ENCODE measurements around the gene CPLANE1. TPM values are rescaled to one million over a fixed set of nuclear protein-coding genes. Genes with fewer than 3 reads are reported as not detected.
"Not testable (repeated sequence)": the region's sequence is repeated elsewhere in the genome, so short reads cannot be mapped to it uniquely, and the experiment has no call there.

CPLANE1 gene
- total RNA-seq, 2 donors from 2014 or later = 9.4 to 12.1 TPM

DNA sequence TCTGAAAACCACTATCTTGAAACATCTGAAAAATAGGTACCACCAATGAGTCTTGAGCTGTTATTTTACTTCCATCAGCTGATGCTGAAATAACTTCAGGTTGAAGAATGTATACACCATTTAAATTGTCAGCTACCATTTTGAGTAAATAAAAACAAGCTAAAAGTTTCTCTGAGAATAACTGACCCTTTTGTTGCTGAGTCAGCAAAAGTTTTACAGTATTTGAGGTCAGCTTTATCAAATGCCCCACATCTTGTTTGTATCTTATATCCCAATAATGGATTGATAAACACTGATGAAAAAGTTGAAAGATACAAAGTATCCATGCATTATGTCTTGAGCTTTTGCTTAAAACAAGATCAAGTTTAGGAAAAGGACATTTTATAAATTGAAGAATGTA, 22.8 kb downstream of the CPLANE1 start:
- no peak for ATAC-seq

GRCh38 chr5:37222181-37222580, 27.0 kb downstream of the CPLANE1 start:
- DNase-seq (ENCODE audit: low spot score) (no peak), ATAC-seq (no peak)
- Mint-ChIP-seq H3K27ac (no peak overlapping the region), H3K36me3 (peaks cover 7% of the 10 kb centered on the region), H3K9me3 (no peaks in the 10 kb centered on the region), H3K27me3 (no peaks in the 10 kb centered on the region), H3K4me1 (ENCODE audit: low read depth in 2 of 2) (peaks cover 0 to 2% of the 10 kb centered on the region in 2 donors), H3K4me3 (no peak overlapping the region)

More for the DNA sequence above, 22.8 kb downstream of the CPLANE1 start:
- Mint-ChIP-seq H3K27ac (no peak overlapping the region), H3K4me3 (no peak overlapping the region), H3K9me3 (no peaks in the 10 kb centered on the region), H3K27me3 (no peaks in the 10 kb centered on the region), H3K4me1 (ENCODE audit: low read depth in 2 of 2) (peaks cover 0 to 2% of the 10 kb centered on the region in 2 donors), H3K36me3 (peaks cover 7% of the 10 kb centered on the region)
- DNase-seq (ENCODE audit: low spot score) = no peak

DNA sequence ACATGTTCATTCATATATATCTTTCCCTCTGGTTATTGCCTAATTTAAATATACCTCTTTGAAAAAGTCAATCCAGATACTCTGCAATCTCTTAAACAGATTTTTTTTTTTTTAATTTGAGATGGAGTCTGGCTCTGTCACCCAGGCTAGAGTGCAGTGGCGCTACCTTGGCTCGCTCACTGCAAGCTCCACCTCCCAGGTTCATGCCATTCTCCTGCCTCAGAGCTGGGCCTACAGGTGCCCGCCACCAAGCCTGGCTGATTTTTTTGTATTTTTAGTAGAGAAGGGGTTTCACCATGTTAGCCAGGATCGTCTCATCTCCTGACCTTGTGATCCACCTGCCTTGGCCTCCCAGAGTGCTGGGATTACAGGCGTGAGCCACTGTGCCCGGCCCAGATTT, 28.8 kb downstream of the CPLANE1 start:
- ATAC-seq; H3K27ac Mint-ChIP-seq; H3K27me3 Mint-ChIP-seq; H3K36me3 Mint-ChIP-seq; H3K4me3 Mint-ChIP-seq; H3K9me3 Mint-ChIP-seq; H3K4me1 Mint-ChIP-seq (ENCODE audit: low read depth in 2 of 2); DNase-seq (ENCODE audit: low spot score): not testable (repeated sequence)

DNA sequence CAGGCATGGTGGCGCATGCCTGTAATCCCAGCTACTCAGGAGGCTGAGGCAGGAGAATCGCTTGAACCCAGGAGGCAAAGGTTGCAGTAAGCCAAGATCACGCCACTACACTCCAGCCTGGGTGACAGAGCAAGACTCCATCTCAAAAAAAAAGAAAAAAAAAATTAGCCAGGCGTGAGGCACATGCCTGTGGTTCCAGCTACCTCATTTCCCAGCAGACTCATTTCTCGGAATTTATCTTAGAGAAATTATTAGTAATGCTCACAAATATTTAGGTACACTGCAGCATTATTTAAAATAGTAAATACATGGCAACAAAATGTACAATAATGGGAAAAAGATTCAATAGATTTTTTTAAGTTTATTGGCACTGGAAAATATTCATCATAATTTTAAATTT, 29.8 kb downstream of the CPLANE1 start:
- not testable (repeated sequence) for H3K4me3 Mint-ChIP-seq; H3K4me1 Mint-ChIP-seq (ENCODE audit: low read depth in 2 of 2); ATAC-seq; H3K27me3 Mint-ChIP-seq; DNase-seq (ENCODE audit: low spot score); H3K36me3 Mint-ChIP-seq; H3K27ac Mint-ChIP-seq; H3K9me3 Mint-ChIP-seq

- ATAC-seq = no peak
- no peaks in the 10 kb centered on the region for H3K27me3 Mint-ChIP-seq
- no peak for DNase-seq (ENCODE audit: low spot score)
- H3K36me3 Mint-ChIP-seq = peaks cover 1% of the 10 kb centered on the region
- H3K4me3 Mint-ChIP-seq = no peak overlapping the region
- no peak overlapping the region for H3K27ac Mint-ChIP-seq
- H3K4me1 Mint-ChIP-seq (ENCODE audit: low read depth in 2 of 2) = peaks cover 3 to 6% of the 10 kb centered on the region in 2 donors
- H3K9me3 Mint-ChIP-seq = no peaks in the 10 kb centered on the region
Observed at GRCh38 chr5:37217976-37218375, 31.2 kb downstream of the CPLANE1 start.

- peaks cover 16% of the 10 kb centered on the region for H3K36me3 Mint-ChIP-seq
- peak overlapping the region; percentile 12 for H3K4me3 Mint-ChIP-seq
- no peaks in the 10 kb centered on the region for H3K9me3 Mint-ChIP-seq
- peaks cover 5 to 6% of the 10 kb centered on the region in 2 donors for H3K4me1 Mint-ChIP-seq (ENCODE audit: low read depth in 2 of 2)
- DNase-seq (ENCODE audit: low spot score) = no peak
- peak in 1 of 2 donors; percentile 59 for ATAC-seq
- H3K27ac Mint-ChIP-seq = peak overlapping the region in 1 of 2 donors; percentile 36
- H3K27me3 Mint-ChIP-seq = no peaks in the 10 kb centered on the region
Observed at GRCh38 chr5:37214550-37214949, 34.6 kb downstream of the CPLANE1 start.

DNA sequence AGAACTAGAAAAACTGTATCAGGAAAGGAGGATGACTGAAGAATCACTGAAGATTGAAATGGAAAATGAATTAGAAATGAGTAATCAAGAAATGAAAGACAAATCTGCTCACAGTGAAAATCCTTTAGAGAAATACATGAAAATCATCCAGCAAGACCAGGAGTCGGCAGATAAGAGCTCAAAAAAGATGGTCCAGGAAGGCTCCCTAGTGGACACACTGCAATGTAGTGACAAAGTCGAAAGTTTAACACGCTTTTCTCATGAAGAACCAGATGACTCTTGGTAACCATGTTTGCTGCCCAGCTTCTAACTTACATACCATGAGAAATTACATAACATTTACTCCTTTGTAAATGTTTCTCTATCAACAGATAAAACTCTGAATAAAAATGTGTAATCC, 37.1 kb downstream of the CPLANE1 start:
- Mint-ChIP-seq H3K9me3 (no peaks in the 10 kb centered on the region), H3K4me3 (no peak overlapping the region), H3K4me1 (ENCODE audit: low read depth in 2 of 2) (peaks cover 5 to 12% of the 10 kb centered on the region in 2 donors), H3K27ac (no peak overlapping the region), H3K27me3 (no peaks in the 10 kb centered on the region), H3K36me3 (peaks cover 20% of the 10 kb centered on the region)
- no peak for ATAC-seq
- DNase-seq (ENCODE audit: low spot score) = no peak

- H3K27ac Mint-ChIP-seq = no peak overlapping the region
- no peaks in the 10 kb centered on the region for H3K9me3 Mint-ChIP-seq
- peaks cover 5 to 12% of the 10 kb centered on the region in 2 donors for H3K4me1 Mint-ChIP-seq (ENCODE audit: low read depth in 2 of 2)
- ATAC-seq (no peak), DNase-seq (ENCODE audit: low spot score) (no peak)
- no peak overlapping the region for H3K4me3 Mint-ChIP-seq
- H3K36me3 Mint-ChIP-seq = peaks cover 20% of the 10 kb centered on the region
- no peaks in the 10 kb centered on the region for H3K27me3 Mint-ChIP-seq
Observed at GRCh38 chr5:37211661-37212060, 37.5 kb downstream of the CPLANE1 start.

DNA sequence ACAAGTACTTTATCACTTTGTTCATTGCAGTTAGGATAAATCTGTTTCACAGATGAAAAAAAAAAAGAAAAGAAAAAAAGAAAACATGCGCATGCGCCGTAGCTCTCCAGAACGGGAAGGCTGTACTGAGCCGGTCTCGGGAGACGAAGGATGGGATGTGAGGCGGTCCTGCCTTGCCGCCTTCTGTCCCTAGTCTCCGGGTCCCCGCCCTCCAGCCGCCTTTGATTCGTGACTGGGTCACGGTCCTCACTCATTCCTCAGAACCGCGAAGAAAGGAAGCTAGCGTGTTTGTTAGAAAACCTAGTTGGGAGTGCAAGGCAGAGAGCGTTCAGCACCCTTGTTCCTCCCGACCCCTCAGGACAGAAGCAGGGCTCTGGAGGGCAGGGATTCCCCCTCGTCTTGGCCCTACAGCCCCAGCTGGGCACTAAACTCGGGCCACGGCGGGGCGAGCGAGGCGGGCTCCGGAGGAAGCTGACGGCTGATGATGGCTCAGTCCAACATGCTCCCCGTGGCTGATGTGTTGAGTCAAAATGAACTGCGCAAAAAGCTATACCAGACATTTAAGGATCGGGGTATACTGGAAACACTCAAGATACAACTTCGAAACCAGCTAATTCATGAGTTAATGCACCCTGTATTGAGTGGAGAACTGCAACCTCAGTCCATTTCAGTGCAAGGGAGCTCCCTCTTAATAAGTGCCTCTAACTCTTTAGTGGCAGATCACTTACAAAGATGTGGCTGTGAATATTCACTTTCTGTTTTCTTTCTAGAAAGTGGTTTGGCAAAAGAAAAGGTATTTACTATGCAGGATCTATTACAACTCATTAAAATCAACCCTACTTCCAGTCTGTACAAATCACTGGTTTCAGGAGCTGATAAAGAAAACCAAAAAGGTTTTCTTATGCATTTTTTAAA, 40.0 kb downstream of the CPLANE1 start:
- Mint-ChIP-seq H3K4me1 (ENCODE audit: low read depth in 2 of 2) (peaks cover 2 to 7% of the 10 kb centered on the region in 2 donors), H3K36me3 (peaks cover 20% of the 10 kb centered on the region), H3K4me3 (peak overlapping the region; percentile 74), H3K27ac (no peak overlapping the region), H3K9me3 (no peaks in the 10 kb centered on the region), H3K27me3 (no peaks in the 10 kb centered on the region)
- DNase-seq (ENCODE audit: low spot score) (no peak), ATAC-seq (peak; percentile 66 to 72)

GRCh38 chr5:37207802-37208201, 41.4 kb downstream of the CPLANE1 start:
- peaks cover 2 to 7% of the 10 kb centered on the region in 2 donors for H3K4me1 Mint-ChIP-seq (ENCODE audit: low read depth in 2 of 2)
- H3K4me3 Mint-ChIP-seq = no peak overlapping the region
- no peaks in the 10 kb centered on the region for H3K9me3 Mint-ChIP-seq
- ATAC-seq (no peak), DNase-seq (ENCODE audit: low spot score) (no peak)
- H3K27me3 Mint-ChIP-seq = no peaks in the 10 kb centered on the region
- no peak overlapping the region for H3K27ac Mint-ChIP-seq
- peaks cover 20% of the 10 kb centered on the region for H3K36me3 Mint-ChIP-seq

GRCh38 chr5:37206736-37207135, 42.4 kb downstream of the CPLANE1 start:
- H3K27me3 Mint-ChIP-seq = no peaks in the 10 kb centered on the region
- DNase-seq (ENCODE audit: low spot score) = no peak
- H3K4me1 Mint-ChIP-seq (ENCODE audit: low read depth in 2 of 2) = peaks cover 2 to 7% of the 10 kb centered on the region in 2 donors
- no peaks in the 10 kb centered on the region for H3K9me3 Mint-ChIP-seq
- peaks cover 16% of the 10 kb centered on the region for H3K36me3 Mint-ChIP-seq
- no peak overlapping the region for H3K27ac Mint-ChIP-seq
- ATAC-seq = no peak
- no peak overlapping the region for H3K4me3 Mint-ChIP-seq

DNA sequence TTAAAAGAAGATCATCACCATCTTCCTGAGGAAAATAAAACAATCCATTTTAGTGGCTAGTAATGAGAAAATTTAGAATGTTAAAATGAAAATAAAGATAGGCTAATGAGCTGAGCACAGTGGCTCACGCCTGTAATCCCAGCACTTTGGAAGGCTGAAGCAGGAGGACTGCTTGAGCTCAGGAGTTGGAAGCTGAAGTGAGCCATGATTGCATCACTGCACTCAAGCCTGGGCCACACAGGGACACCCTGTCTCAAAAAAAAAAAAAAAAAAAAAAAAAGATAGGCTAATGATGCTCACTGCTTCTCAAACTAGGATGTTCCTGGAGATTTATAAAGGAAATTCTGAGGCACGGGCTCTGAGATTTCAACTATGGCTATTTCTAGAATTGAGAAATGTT, 50.3 kb downstream of the CPLANE1 start:
- Mint-ChIP-seq H3K27ac (peak overlapping the region in 1 of 2 donors; percentile 87), H3K9me3 (no peaks in the 10 kb centered on the region), H3K4me1 (ENCODE audit: low read depth in 2 of 2) (peaks cover 18 to 20% of the 10 kb centered on the region in 2 donors), H3K27me3 (no peaks in the 10 kb centered on the region), H3K36me3 (peaks cover 4% of the 10 kb centered on the region), H3K4me3 (peak overlapping the region; percentile 25)
- ATAC-seq (no peak), DNase-seq (ENCODE audit: low spot score) (no peak)

GRCh38 chr5:37198061-37198460, 51.1 kb downstream of the CPLANE1 start:
- H3K27ac Mint-ChIP-seq = peak overlapping the region; percentile 70 to 87
- ATAC-seq (peak in 1 of 2 donors; percentile 45), DNase-seq (ENCODE audit: low spot score) (no peak)
- peaks cover 4% of the 10 kb centered on the region for H3K36me3 Mint-ChIP-seq
- H3K27me3 Mint-ChIP-seq = no peaks in the 10 kb centered on the region
- peak overlapping the region; percentile 76 for H3K4me3 Mint-ChIP-seq
- H3K4me1 Mint-ChIP-seq (ENCODE audit: low read depth in 2 of 2) = peaks cover 18 to 20% of the 10 kb centered on the region in 2 donors
- H3K9me3 Mint-ChIP-seq = no peaks in the 10 kb centered on the region

DNA sequence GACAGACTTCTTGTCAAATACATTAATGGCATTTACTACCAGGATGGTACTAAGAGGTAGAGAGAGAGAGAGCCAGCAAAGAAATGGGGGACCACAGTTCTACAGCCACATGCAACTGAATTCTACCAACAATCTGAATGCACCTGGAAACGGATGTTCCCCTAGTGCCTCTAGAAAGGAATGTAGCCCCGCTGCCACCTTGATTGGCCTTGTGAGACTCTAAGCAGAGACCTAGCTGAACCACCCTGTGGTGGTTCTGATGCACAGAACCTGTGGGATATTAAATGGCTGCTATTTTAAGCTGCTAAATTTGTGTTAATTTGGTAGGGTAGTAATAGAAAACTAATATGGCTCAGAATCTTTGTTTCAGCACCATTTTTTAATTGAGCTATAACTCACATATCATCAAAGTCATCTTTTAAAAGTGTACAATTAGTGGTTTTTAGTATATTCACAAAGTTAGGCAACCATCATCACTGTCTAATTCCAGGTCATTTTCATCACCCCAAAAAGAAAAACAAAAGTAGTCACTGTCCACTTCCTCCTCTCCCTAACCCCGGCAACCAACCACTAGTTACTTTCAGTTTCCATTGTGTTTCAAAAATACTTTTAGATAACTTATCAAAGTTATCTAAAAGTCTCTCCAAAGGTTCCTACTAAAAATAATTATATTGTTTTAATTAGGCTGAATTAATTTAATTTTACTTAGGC, 51.7 kb downstream of the CPLANE1 start:
- Mint-ChIP-seq H3K27ac (peak overlapping the region; percentile 70 to 87), H3K4me1 (ENCODE audit: low read depth in 2 of 2) (peaks cover 18 to 20% of the 10 kb centered on the region in 2 donors), H3K4me3 (peak overlapping the region; percentile 76), H3K9me3 (no peaks in the 10 kb centered on the region), H3K27me3 (no peaks in the 10 kb centered on the region), H3K36me3 (peaks cover 4% of the 10 kb centered on the region)
- peak; percentile 81 for DNase-seq (ENCODE audit: low spot score)
- ATAC-seq = peak; percentile 68 to 81
